GM23338 (cell line): Measurements from ENCODE around the gene ST7L. TPM values are rescaled to one million over a fixed set of nuclear protein-coding genes. Genes with fewer than 3 reads are reported as not detected.

Source experiments
- ATAC-seq: fragments of 200-7000 bp; cut with Tn5 transposase; 3 replicates; pipeline ENCODE4 v1.9.1; 2020
- DNase-seq: peaks from one replicate; pipeline ENCODE4 v3.0.0-alpha.2; 2015; ENCODE audit warnings: low spot score
- H2AFZ ChIP-seq: fragments of 200-600 bp; sonication (generic); 2 replicates; pipeline ENCODE4 v1.8.0; 2016; ENCODE audit warnings: antibody characterized with exemption, mild to moderate bottlenecking, moderate library complexity
- H3F3A ChIP-seq: fragments of 200-600 bp; sonication (generic); replicated peaks from 2 replicates; pipeline ENCODE4 v1.8.0; 2017; ENCODE audit warnings: antibody characterized with exemption, mixed run types, low read depth
- H3K27ac ChIP-seq: fragments of 200-600 bp; sonication (generic); 2 replicates; pipeline ENCODE4 v1.6.1; 2016; ENCODE audit warnings: low read depth
- H3K27me3 ChIP-seq: fragments of 200-600 bp; sonication (generic); 2 replicates; pipeline ENCODE4 v1.8.0; 2016; ENCODE audit warnings: mild to moderate bottlenecking, mixed run types, moderate library complexity; ENCODE audit not compliant: insufficient read depth
- H3K36me3 ChIP-seq: fragments of 200-600 bp; sonication (generic); 2 replicates; pipeline ENCODE4 v1.8.0; 2016; ENCODE audit warnings: mild to moderate bottlenecking; ENCODE audit not compliant: insufficient read depth
- H3K4me1 ChIP-seq: fragments of 200-600 bp; sonication (generic); 2 replicates; pipeline ENCODE4 v1.8.0; 2016; ENCODE audit warnings: mild to moderate bottlenecking, moderate library complexity; ENCODE audit not compliant: insufficient read depth
- H3K4me2 ChIP-seq: fragments of 200-600 bp; sonication (generic); 2 replicates; pipeline ENCODE4 v1.7.1; 2017; ENCODE audit warnings: mixed run types
- H3K4me3 ChIP-seq: fragments of 200-600 bp; sonication (generic); 2 replicates; pipeline ENCODE4 v1.6.1; 2016; ENCODE audit warnings: mixed run types
- H3K79me2 ChIP-seq: fragments of 200-600 bp; sonication (generic); replicated peaks from 2 replicates; pipeline ENCODE4 v1.8.0; 2017; ENCODE audit warnings: mild to moderate bottlenecking; ENCODE audit not compliant: insufficient read depth
- H3K9me2 ChIP-seq: fragments of 200-600 bp; sonication (generic); 2 replicates; pipeline ENCODE4 v1.8.0; 2017; ENCODE audit not compliant: insufficient read depth
- H4K20me1 ChIP-seq: fragments of 200-600 bp; sonication (generic); replicated peaks from 2 replicates; pipeline ENCODE4 v1.8.0; 2017; ENCODE audit warnings: mild to moderate bottlenecking; ENCODE audit not compliant: insufficient read depth
- H3K27ac Mint-ChIP-seq: 2 replicates; pipeline ENCODE4 v1.8.0; 2020; ENCODE audit warnings: inconsistent platforms, mild to moderate bottlenecking, moderate library complexity, mixed read lengths
- H3K27me3 Mint-ChIP-seq: 3 replicates; pipeline ENCODE4 v1.8.0; 2022; ENCODE audit warnings: low read depth, mild to moderate bottlenecking, moderate library complexity, mixed read lengths, inconsistent platforms; ENCODE audit not compliant: insufficient read depth, poor library complexity
- H3K36me3 Mint-ChIP-seq: 3 replicates; pipeline ENCODE4 v1.8.0; 2021; ENCODE audit warnings: low read depth, mild to moderate bottlenecking, inconsistent platforms, moderate library complexity, mixed read lengths
- H3K4me1 Mint-ChIP-seq: 3 replicates; pipeline ENCODE4 v1.8.0; 2020; ENCODE audit warnings: mild to moderate bottlenecking, inconsistent platforms, mixed read lengths
- H3K4me3 Mint-ChIP-seq: 3 replicates; pipeline ENCODE4 v1.8.0; 2021; ENCODE audit warnings: moderate library complexity, mild to moderate bottlenecking, inconsistent platforms, mixed read lengths
- H3K9me3 Mint-ChIP-seq: 3 replicates; pipeline ENCODE4 v1.8.0; 2020; ENCODE audit warnings: moderate library complexity, mild to moderate bottlenecking, inconsistent platforms, mixed read lengths
- CREB1 ChIP-seq: fragments of 250-450 bp; sonication (Bioruptor Pico); IDR thresholded peaks from 2 replicates; pipeline ENCODE4 v1.5.0; 2020; ENCODE audit warnings: low read depth, mild to moderate bottlenecking, moderate library complexity
- ETS1 ChIP-seq: IDR thresholded peaks from 2 replicates; pipeline ENCODE4 v1.6.1; 2016; ENCODE audit warnings: antibody characterized with exemption
- JUNB ChIP-seq: IDR thresholded peaks from one replicate; pipeline ENCODE4 v1.6.1; 2016; ENCODE audit warnings: antibody characterized with exemption; ENCODE audit not compliant: unreplicated experiment
- NANOG ChIP-seq: IDR thresholded peaks from 2 replicates; pipeline ENCODE4 v1.6.1; 2016; ENCODE audit warnings: antibody characterized with exemption, borderline replicate concordance
- POLR2AphosphoS5 ChIP-seq: IDR thresholded peaks from 2 replicates; pipeline ENCODE4 v1.6.1; 2016; ENCODE audit warnings: antibody characterized with exemption, low read depth
- REST ChIP-seq: IDR thresholded peaks from one replicate; pipeline ENCODE4 v1.6.1; 2018; ENCODE audit warnings: antibody characterized with exemption; ENCODE audit not compliant: unreplicated experiment
- STAT1 ChIP-seq: IDR thresholded peaks from one replicate; pipeline ENCODE4 v1.6.1; 2016; ENCODE audit warnings: antibody characterized with exemption; ENCODE audit not compliant: unreplicated experiment
- ZNF114 ChIP-seq: fragments of 250-450 bp; sonication (Bioruptor Pico); IDR thresholded peaks from 2 replicates; pipeline ENCODE4 v1.5.0; 2020; ENCODE audit warnings: mild to moderate bottlenecking, moderate library complexity
- ZNF331 ChIP-seq: fragments of 250-450 bp; sonication (Bioruptor Pico); IDR thresholded peaks from 2 replicates; pipeline ENCODE4 v1.5.0; 2020; ENCODE audit warnings: low read depth, mild to moderate bottlenecking, moderate library complexity
- ZNF462 ChIP-seq: fragments of 250-450 bp; sonication (Bioruptor Pico); IDR thresholded peaks from 2 replicates; pipeline ENCODE4 v1.5.0; 2020; ENCODE audit warnings: mild to moderate bottlenecking, moderate library complexity
- polyA plus RNA-seq: library from polyadenylated mRNA; unstranded; fragments of >200 nt; fragmentation: Nextera tagmentation; extraction: Ambion mirVana; gene quantifications from 2 replicates; pipeline ENCODE4 v1.2.1, GENCODE V29; 2016
- total RNA-seq: library from RNA; depleted of rRNA; stranded (reverse); fragments of >200 nt; shearing (Covaris generic); gene quantifications from 2 replicates; pipeline ENCODE4 v1.2.3, GENCODE V29; 2014
- TF ChIP-seq, protein P1 (sequence below), 2 experiments: fragments of 200-600 bp in 1 of 2; sonication (generic) in 1 of 2; conservative IDR thresholded peaks; 2 replicates each; pipeline versions ENCODE4 v1.5.1 to v1.6.1; 2016 to 2017; ENCODE audit warnings: antibody characterized with exemption in 2 of 2, low read depth in 2 of 2, mild to moderate bottlenecking in 2 of 2, moderate library complexity in 1 of 2

Gene ST7L
- total and polyA plus RNA-seq, 2 experiments from 2014 or later, result 18.2 to 21.0 TPM

GRCh38 chr1:112646225-112646624, 27.3 kb upstream of the ST7L start:
- no peak overlapping the region for H3K4me3 ChIP-seq
- peaks cover 4% of the 10 kb centered on the region for H3K27me3 Mint-ChIP-seq
- TF ChIP-seq REST (no peak), ETS1 (no peak), STAT1 (no peak), ZNF114 (CRISPR knock-in tag) (no peak), JUNB (no peak), CREB1 (CRISPR knock-in tag) (no peak), ZNF331 (CRISPR knock-in tag) (no peak), POLR2AphosphoS5 (no peak), NANOG (no peak), ZNF462 (CRISPR knock-in tag) (no peak)
- TF ChIP-seq, protein P1, sequence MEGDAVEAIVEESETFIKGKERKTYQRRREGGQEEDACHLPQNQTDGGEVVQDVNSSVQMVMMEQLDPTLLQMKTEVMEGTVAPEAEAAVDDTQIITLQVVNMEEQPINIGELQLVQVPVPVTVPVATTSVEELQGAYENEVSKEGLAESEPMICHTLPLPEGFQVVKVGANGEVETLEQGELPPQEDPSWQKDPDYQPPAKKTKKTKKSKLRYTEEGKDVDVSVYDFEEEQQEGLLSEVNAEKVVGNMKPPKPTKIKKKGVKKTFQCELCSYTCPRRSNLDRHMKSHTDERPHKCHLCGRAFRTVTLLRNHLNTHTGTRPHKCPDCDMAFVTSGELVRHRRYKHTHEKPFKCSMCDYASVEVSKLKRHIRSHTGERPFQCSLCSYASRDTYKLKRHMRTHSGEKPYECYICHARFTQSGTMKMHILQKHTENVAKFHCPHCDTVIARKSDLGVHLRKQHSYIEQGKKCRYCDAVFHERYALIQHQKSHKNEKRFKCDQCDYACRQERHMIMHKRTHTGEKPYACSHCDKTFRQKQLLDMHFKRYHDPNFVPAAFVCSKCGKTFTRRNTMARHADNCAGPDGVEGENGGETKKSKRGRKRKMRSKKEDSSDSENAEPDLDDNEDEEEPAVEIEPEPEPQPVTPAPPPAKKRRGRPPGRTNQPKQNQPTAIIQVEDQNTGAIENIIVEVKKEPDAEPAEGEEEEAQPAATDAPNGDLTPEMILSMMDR (conservative IDR thresholded peaks at IDR 0.05; ENCODE audit: low read depth in 2 of 2), result no peak
- peaks cover 47% of the 10 kb centered on the region for H3K36me3 Mint-ChIP-seq
- no peaks in the 10 kb centered on the region for H3K4me1 Mint-ChIP-seq
- no peaks in the 10 kb centered on the region for H3K9me3 Mint-ChIP-seq
- H3K4me2 ChIP-seq, result no peak overlapping the region
- H3F3A ChIP-seq, result no peaks in the 10 kb centered on the region
- H3K27ac ChIP-seq, result no peak overlapping the region
- H3K9me2 ChIP-seq, result no peaks in the 10 kb centered on the region
- no peaks in the 10 kb centered on the region for H3K4me1 ChIP-seq
- no peak overlapping the region for H3K4me3 Mint-ChIP-seq
- H4K20me1 ChIP-seq, result peaks cover 39% of the 10 kb centered on the region
- H3K36me3 ChIP-seq, result peaks cover 33% of the 10 kb centered on the region
- H3K27me3 ChIP-seq, result no peaks in the 10 kb centered on the region
- H3K27ac Mint-ChIP-seq, result no peak overlapping the region
- DNase-seq (no peak), ATAC-seq (no peak)
- peaks cover 75% of the 10 kb centered on the region for H3K79me2 ChIP-seq
- no peak overlapping the region for H2AFZ ChIP-seq
